Thyroid gland (tissue), 4 donors: ENCODE data around the gene GPC5. TPM values are rescaled to one million over a fixed set of nuclear protein-coding genes. Genes with fewer than 3 reads are reported as not detected.

Experiments used
- DNase-seq, 2 donors: peaks; one replicate each; pipeline ENCODE4 v3.0.0-alpha.2; 2019
- H3K27ac ChIP-seq, 3 donors: fragments of 200-600 bp; sonication (generic); 1 replicate in 2 of 3; 2 replicates in 1 of 3; pipeline ENCODE4 v1.5.1; 2016 to 2019; ENCODE audit warnings: mild to moderate bottlenecking in 1 of 3, moderate library complexity in 1 of 3
- H3K27me3 ChIP-seq: fragments of 200-600 bp; sonication (generic); one replicate; pipeline ENCODE4 v1.5.1; 2019
- H3K36me3 ChIP-seq, 2 donors: fragments of 200-600 bp; sonication (generic); one replicate each; pipeline ENCODE4 v1.5.1; 2016 to 2019
- H3K4me1 ChIP-seq, 2 donors: fragments of 200-600 bp; sonication (generic); one replicate each; pipeline ENCODE4 v1.5.1; 2017 to 2019
- H3K4me3 ChIP-seq, 3 donors: fragments of 200-600 bp; sonication (generic); replicated peaks in 1 of 3; 1 replicate in 2 of 3; 2 replicates in 1 of 3; pipeline ENCODE4 v1.5.1; 2016; ENCODE audit warnings: mild to moderate bottlenecking in 1 of 3
- H3K9me3 ChIP-seq: fragments of 200-600 bp; sonication (generic); one replicate; pipeline ENCODE4 v1.5.1; 2017
- POLR2A ChIP-seq, 2 donors: fragments of 450-650 bp; IDR thresholded peaks; one replicate each; pipeline ENCODE4 v1.6.1; 2017; ENCODE audit warnings: antibody characterized with exemption in 2 of 2, mild to moderate bottlenecking in 2 of 2, moderate library complexity in 1 of 2
- WGBS, 2 donors: methylation state at CpG; one replicate each; pipeline ENCODE4 v1.1.5; 2017; 5-methylcytosine and 5-hydroxymethylcytosine counted together
- intact Hi-C: fragments of 100-400 bp; cut with DNase I; formaldehyde crosslinking; loops from one replicate; pipeline ENCODE4 v1.15.1; 2023
- total RNA-seq, 4 donors: library from RNA; depleted of rRNA; stranded (reverse); fragments of >200 nt; gene quantifications; one replicate each; pipeline ENCODE4 v1.2.3, GENCODE V29; 2016
- TF ChIP-seq, protein P1 (sequence below), 6 experiments: fragments of 200-600 bp in 3 of 6; fragments of 450-650 bp in 3 of 6; sonication (generic) in 3 of 6; IDR thresholded peaks; one replicate each; pipeline ENCODE4 v1.5.1; 2016 to 2019; ENCODE audit warnings: antibody characterized with exemption in 6 of 6, mild to moderate bottlenecking in 2 of 6, inconsistent platforms in 1 of 6, moderate library complexity in 1 of 6

GPC5 gene
- total RNA-seq, 4 donors from 2014 or later, result 0.67 to 2.3 (median 1.3) TPM

DNA sequence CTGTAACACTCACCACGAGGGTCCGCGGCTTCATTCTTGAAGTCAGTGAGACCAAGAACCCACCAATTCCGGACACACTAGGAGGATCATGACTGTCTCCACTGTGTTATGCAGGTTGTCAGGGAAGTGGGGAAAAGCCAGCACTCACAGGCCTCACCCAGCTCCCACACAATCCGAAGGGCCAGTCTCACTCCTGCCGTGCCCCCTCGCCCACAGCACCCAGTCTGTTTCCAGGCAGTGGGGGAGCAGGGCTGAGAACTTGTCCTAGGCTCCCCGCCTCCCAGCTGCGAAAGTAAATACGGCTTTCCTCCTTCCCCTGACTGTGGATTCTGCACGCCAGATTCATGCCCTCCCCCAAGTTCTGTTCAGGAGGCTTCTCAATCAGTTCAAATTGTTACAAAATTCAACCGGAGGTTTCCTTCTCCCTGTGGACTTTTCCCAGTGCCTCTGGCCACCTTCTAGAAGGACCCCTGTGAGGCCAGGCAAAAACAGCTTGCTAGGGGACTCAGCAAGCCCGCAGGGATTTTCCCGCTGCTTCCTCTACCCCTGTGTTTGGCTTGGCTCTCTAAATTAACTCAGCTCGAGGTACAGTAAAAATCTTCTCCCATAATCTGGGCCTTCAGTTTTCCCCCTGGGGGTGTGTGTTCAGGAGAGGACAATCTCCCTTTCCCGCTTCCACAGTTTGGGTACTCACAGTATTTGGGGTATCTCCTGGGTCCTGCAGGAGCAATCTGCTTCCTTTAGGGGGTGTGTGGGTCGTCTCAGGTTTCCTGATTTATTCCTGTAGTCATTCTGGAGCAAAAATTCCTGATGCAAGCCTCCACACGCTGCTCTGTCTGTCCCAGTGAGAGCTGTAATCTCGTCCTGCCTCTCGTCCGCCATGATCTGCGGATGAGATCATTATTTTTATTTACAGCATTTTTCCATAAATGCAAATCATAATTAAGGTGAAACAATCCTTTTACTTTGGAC is 899.8 kb downstream of the GPC5 start:
- H3K36me3 ChIP-seq, result no peaks in the 10 kb centered on the region
- intact Hi-C loops, result no loop called here
- 88 to 90% methylated on average over 21 to 22 of the region's 22 CpGs for WGBS, 2 donors

DNA sequence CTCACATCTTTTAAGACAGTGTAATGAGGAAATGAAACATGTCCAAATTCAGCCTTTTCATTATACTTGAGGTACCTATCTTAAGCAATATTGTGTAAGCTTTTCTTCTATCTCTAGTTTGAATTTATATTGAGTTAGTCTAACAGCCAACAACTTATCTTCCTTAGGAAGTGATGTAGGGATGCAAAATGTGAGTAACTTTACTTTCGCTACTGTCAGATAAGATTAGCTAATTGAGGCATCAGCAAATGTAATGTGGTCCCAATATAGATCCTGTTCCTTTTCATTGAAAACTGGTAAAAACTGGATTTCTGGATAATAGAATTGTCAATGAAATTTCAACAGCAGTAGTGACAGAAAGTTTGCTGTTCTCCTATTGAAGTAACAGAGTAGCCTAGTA is 902.2 kb downstream of the GPC5 start:
- Histone ChIP-seq H3K4me1 (no peaks in the 10 kb centered on the region), H3K36me3 (no peaks in the 10 kb centered on the region), H3K27ac (no peak overlapping the region), H3K9me3 (no peaks in the 10 kb centered on the region), H3K4me3 (no peak overlapping the region), H3K27me3 (no peaks in the 10 kb centered on the region)
- no peak for TF ChIP-seq POLR2A (IDR thresholded peaks at IDR 0.05)
- TF ChIP-seq, protein P1, sequence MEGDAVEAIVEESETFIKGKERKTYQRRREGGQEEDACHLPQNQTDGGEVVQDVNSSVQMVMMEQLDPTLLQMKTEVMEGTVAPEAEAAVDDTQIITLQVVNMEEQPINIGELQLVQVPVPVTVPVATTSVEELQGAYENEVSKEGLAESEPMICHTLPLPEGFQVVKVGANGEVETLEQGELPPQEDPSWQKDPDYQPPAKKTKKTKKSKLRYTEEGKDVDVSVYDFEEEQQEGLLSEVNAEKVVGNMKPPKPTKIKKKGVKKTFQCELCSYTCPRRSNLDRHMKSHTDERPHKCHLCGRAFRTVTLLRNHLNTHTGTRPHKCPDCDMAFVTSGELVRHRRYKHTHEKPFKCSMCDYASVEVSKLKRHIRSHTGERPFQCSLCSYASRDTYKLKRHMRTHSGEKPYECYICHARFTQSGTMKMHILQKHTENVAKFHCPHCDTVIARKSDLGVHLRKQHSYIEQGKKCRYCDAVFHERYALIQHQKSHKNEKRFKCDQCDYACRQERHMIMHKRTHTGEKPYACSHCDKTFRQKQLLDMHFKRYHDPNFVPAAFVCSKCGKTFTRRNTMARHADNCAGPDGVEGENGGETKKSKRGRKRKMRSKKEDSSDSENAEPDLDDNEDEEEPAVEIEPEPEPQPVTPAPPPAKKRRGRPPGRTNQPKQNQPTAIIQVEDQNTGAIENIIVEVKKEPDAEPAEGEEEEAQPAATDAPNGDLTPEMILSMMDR (IDR thresholded peaks at IDR 0.05), result no peak
- 94 to 98% methylated on average over 1 of the region's 1 CpG for WGBS, 2 donors
- DNase-seq, result no peak
- intact Hi-C loops, result no loop called here

More for the DNA sequence above, 899.8 kb downstream of the GPC5 start:
- Histone ChIP-seq H3K27me3 (no peaks in the 10 kb centered on the region), H3K4me3 (no peak overlapping the region), H3K4me1 (no peaks in the 10 kb centered on the region), H3K9me3 (no peaks in the 10 kb centered on the region), H3K27ac (no peak overlapping the region)
- TF ChIP-seq POLR2A (IDR thresholded peaks at IDR 0.05), result no peak
- TF ChIP-seq, protein P1 (IDR thresholded peaks at IDR 0.05), result no peak
- DNase-seq, result no peak

DNA sequence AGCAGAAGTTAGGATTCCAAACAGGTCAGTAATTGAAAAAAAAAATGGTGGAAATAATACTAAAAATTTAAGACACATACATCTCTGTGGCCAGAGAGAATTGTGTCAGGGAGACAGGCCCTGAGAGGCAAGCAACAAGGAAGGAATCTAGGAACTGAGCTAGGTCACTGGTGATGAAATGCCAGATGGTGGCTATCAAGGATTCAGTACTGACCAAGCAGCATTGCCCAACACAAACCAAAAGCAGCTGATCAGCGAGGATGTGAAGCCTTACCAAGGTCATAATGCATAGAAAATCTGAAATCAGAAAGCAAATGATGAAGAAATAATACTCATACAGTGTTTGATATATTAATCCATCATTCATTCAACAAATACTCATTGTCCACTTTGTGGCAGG is 905.0 kb downstream of the GPC5 start:
- intact Hi-C loops, result no loop called here
- Histone ChIP-seq H3K4me1 (no peaks in the 10 kb centered on the region), H3K27ac (no peak overlapping the region), H3K9me3 (no peaks in the 10 kb centered on the region), H3K27me3 (no peaks in the 10 kb centered on the region), H3K4me3 (no peak overlapping the region), H3K36me3 (no peaks in the 10 kb centered on the region)
- 80 to 85% methylated on average over 1 of the region's 1 CpG for WGBS, 2 donors
- no peak for TF ChIP-seq POLR2A (IDR thresholded peaks at IDR 0.05)
- TF ChIP-seq, protein P1 (IDR thresholded peaks at IDR 0.05), result no peak
- DNase-seq, result no peak

DNA sequence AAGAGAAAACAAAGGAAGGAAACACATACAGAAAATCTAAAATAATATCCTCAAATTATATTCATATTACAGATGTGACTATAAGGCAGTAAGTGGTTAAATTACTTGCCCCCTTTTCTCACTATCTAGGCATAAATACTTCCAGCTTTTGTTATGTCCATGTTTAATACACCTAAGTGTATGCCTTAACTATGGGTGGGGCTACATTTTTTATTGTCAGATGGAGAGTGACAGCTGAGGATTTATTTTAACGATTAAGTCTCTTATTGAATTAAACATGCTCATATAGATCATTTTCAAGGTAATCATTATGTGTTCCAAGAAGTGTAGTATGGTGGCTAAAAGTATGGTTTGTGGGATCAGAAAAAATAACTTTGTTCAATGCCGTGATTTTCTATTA is 909.3 kb downstream of the GPC5 start:
- H3K4me1 ChIP-seq, result no peaks in the 10 kb centered on the region
- intact Hi-C loops, result no loop called here
- WGBS, 2 donors, result 74 to 93% methylated on average over 2 of the region's 2 CpGs
- no peak for TF ChIP-seq POLR2A (IDR thresholded peaks at IDR 0.05)
- TF ChIP-seq, protein P1 (IDR thresholded peaks at IDR 0.05), result no peak
- H3K27ac ChIP-seq, result no peak overlapping the region
- no peak overlapping the region for H3K4me3 ChIP-seq
- H3K9me3 ChIP-seq, result no peaks in the 10 kb centered on the region
- H3K27me3 ChIP-seq, result no peaks in the 10 kb centered on the region
- DNase-seq, result no peak
- H3K36me3 ChIP-seq, result no peaks in the 10 kb centered on the region

DNA sequence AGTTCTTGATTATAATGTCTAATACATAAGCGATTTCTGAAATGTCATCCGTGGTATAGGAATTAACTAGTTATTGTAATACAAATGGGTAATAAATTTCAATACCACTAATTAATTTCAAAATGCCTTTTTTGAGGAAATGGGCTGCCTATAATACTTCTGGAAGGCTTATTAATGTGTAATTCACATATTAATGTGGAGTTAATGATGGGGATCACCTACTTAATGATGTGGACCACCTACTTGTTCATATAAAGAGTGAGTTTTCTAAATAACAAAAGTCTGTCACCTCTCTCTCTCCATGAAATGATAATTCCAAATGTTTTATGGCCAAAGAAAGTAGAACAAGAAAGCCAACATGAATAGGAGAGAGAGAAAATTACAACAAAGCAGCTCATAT is 914.4 kb downstream of the GPC5 start:
- intact Hi-C loops, result no loop called here

More for the DNA sequence above, 914.4 kb downstream of the GPC5 start:
- Histone ChIP-seq H3K9me3 (no peaks in the 10 kb centered on the region), H3K36me3 (no peaks in the 10 kb centered on the region), H3K4me3 (no peak overlapping the region), H3K4me1 (no peaks in the 10 kb centered on the region), H3K27me3 (no peaks in the 10 kb centered on the region), H3K27ac (no peak overlapping the region)
- no peak for DNase-seq
- WGBS, 2 donors, result 88 to 93% methylated on average over 2 of the region's 2 CpGs
- no peak for TF ChIP-seq POLR2A (IDR thresholded peaks at IDR 0.05)
- TF ChIP-seq, protein P1 (IDR thresholded peaks at IDR 0.05), result no peak
